NCI-H2171 (cell line): ENCODE data around the gene SLC16A3.
"Not testable (repeated sequence)": the region's sequence is repeated elsewhere in the genome, so short reads cannot be mapped to it uniquely, and the experiment has no call there.

Source experiments
- DNase-seq: peaks from one replicate; lab custom pipeline; 2025; lab: John Stamatoyannopoulos, UW

The SLC16A3 gene

GRCh38 chr17:82228842-82229697 is at the start of gene SLC16A3:
SLC16A3 (plus strand) TSS chr17:82229042; CDS start chr17:82236009, 6,967 bp downstream.
- DNase-seq: no peak

GRCh38 chr17:82179412-82179811 is 49.4 kb upstream of the SLC16A3 start:
- no peak for DNase-seq

GRCh38 chr17:82179946-82180475 is 48.8 kb upstream of the SLC16A3 start:
- DNase-seq: no peak

- DNase-seq: no peak
These were observed 47.9 kb upstream of the SLC16A3 start for GRCh38 chr17:82180776-82181528.

- no peak for DNase-seq
These were observed 44.1 kb upstream of the SLC16A3 start for GRCh38 chr17:82184761-82185160.

GRCh38 chr17:82186221-82186620 is 42.6 kb upstream of the SLC16A3 start:
- no peak for DNase-seq

GRCh38 chr17:82187500-82187899 is 41.3 kb upstream of the SLC16A3 start:
- DNase-seq: no peak

GRCh38 chr17:82188001-82188961 is 40.6 kb upstream of the SLC16A3 start:
- DNase-seq: peak; percentile 38

GRCh38 chr17:82193050-82193449 is 35.8 kb upstream of the SLC16A3 start:
- not testable (repeated sequence) for DNase-seq

GRCh38 chr17:82193520-82194220 is 35.2 kb upstream of the SLC16A3 start:
- no peak for DNase-seq

- no peak for DNase-seq
These were observed 34.1 kb upstream of the SLC16A3 start for GRCh38 chr17:82194765-82195164.

GRCh38 chr17:82195675-82196672 is 32.9 kb upstream of the SLC16A3 start:
- no peak for DNase-seq

GRCh38 chr17:82198092-82198491 is 30.8 kb upstream of the SLC16A3 start:
- DNase-seq: no peak

GRCh38 chr17:82199496-82199895 is 29.3 kb upstream of the SLC16A3 start:
- DNase-seq: no peak

GRCh38 chr17:82200135-82200534 is 28.7 kb upstream of the SLC16A3 start:
- DNase-seq: no peak

GRCh38 chr17:82200743-82201497 is 27.9 kb upstream of the SLC16A3 start:
- no peak for DNase-seq

GRCh38 chr17:82201498-82201910 is 27.3 kb upstream of the SLC16A3 start:
- DNase-seq: no peak

- no peak for DNase-seq
These were observed 25.9 kb upstream of the SLC16A3 start for GRCh38 chr17:82202981-82203380.

GRCh38 chr17:82203920-82204319 is 24.9 kb upstream of the SLC16A3 start:
- DNase-seq: no peak
